ENCODE data around the gene L3MBTL1.
A peak's percentile ranks its signal among the peaks of the same experiment; 100 is the strongest.

L3MBTL1 gene

GRCh38 chr20:43570496-43570895, 63.0 kb downstream of the L3MBTL1 start:
- Mint-ChIP-seq H3K27me3 (ENCODE audit: low read depth, poor library complexity) (peaks cover 12% of the 10 kb centered on the region), H3K36me3 (ENCODE audit: low read depth) (no peaks in the 10 kb centered on the region), H3K9me3 (no peaks in the 10 kb centered on the region), H3K4me1 (no peaks in the 10 kb centered on the region), H3K4me3 (no peak overlapping the region), H3K27ac (no peak overlapping the region)
- DNase-seq = no peak
- TF ChIP-seq, protein P1, sequence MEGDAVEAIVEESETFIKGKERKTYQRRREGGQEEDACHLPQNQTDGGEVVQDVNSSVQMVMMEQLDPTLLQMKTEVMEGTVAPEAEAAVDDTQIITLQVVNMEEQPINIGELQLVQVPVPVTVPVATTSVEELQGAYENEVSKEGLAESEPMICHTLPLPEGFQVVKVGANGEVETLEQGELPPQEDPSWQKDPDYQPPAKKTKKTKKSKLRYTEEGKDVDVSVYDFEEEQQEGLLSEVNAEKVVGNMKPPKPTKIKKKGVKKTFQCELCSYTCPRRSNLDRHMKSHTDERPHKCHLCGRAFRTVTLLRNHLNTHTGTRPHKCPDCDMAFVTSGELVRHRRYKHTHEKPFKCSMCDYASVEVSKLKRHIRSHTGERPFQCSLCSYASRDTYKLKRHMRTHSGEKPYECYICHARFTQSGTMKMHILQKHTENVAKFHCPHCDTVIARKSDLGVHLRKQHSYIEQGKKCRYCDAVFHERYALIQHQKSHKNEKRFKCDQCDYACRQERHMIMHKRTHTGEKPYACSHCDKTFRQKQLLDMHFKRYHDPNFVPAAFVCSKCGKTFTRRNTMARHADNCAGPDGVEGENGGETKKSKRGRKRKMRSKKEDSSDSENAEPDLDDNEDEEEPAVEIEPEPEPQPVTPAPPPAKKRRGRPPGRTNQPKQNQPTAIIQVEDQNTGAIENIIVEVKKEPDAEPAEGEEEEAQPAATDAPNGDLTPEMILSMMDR (IDR thresholded peaks at IDR 0.05) = no peak

- peaks cover 12% of the 10 kb centered on the region for H3K27me3 Mint-ChIP-seq (ENCODE audit: low read depth, poor library complexity)
- H3K4me3 Mint-ChIP-seq = no peak overlapping the region
- no peaks in the 10 kb centered on the region for H3K36me3 Mint-ChIP-seq (ENCODE audit: low read depth)
- H3K27ac Mint-ChIP-seq = peak overlapping the region; percentile 24
- DNase-seq = no peak
- TF ChIP-seq, protein P1 (IDR thresholded peaks at IDR 0.05) = no peak
- H3K4me1 Mint-ChIP-seq = no peaks in the 10 kb centered on the region
- H3K9me3 Mint-ChIP-seq = no peaks in the 10 kb centered on the region
Measured at GRCh38 chr20:43571310-43571709, 63.8 kb downstream of the L3MBTL1 start.

DNA sequence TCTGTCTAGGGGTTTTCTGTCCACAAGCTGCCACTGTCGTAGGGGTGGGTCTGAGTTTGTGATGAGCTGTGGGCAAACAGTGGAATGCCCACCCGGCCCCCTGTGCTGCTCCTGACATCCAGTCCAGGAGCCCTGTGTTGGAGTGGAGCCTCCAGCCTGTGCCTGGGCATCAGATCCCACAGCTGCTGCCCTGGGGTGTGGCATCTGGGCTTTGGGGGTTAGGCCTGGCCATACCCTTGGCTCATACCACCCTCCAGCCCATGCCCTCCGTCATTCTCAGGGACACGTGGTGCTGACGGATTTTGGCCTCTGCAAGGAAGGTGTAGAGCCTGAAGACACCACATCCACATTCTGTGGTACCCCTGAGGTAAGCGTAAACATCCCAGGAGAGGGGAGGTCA, 64.3 kb downstream of the L3MBTL1 start:
- Mint-ChIP-seq H3K9me3 (no peaks in the 10 kb centered on the region), H3K27me3 (ENCODE audit: low read depth, poor library complexity) (peaks cover 12% of the 10 kb centered on the region), H3K36me3 (ENCODE audit: low read depth) (no peaks in the 10 kb centered on the region), H3K4me1 (no peaks in the 10 kb centered on the region), H3K4me3 (no peak overlapping the region), H3K27ac (no peak overlapping the region)
- TF ChIP-seq, protein P1 (IDR thresholded peaks at IDR 0.05) = no peak
- no peak for DNase-seq

- no peaks in the 10 kb centered on the region for H3K9me3 Mint-ChIP-seq
- H3K4me1 Mint-ChIP-seq = no peaks in the 10 kb centered on the region
- no peak for DNase-seq
- no peak overlapping the region for H3K27ac Mint-ChIP-seq
- no peaks in the 10 kb centered on the region for H3K36me3 Mint-ChIP-seq (ENCODE audit: low read depth)
- TF ChIP-seq, protein P1 (IDR thresholded peaks at IDR 0.05) = no peak
- H3K4me3 Mint-ChIP-seq = no peak overlapping the region
- H3K27me3 Mint-ChIP-seq (ENCODE audit: low read depth, poor library complexity) = peaks cover 6% of the 10 kb centered on the region
Measured at GRCh38 chr20:43572891-43573290, 65.4 kb downstream of the L3MBTL1 start.

GRCh38 chr20:43576108-43576507, 68.6 kb downstream of the L3MBTL1 start:
- Mint-ChIP-seq H3K4me3 (no peak overlapping the region), H3K27me3 (ENCODE audit: low read depth, poor library complexity) (peaks cover 2% of the 10 kb centered on the region), H3K9me3 (no peaks in the 10 kb centered on the region), H3K36me3 (ENCODE audit: low read depth) (no peaks in the 10 kb centered on the region), H3K4me1 (no peaks in the 10 kb centered on the region), H3K27ac (no peak overlapping the region)
- no peak for DNase-seq
- TF ChIP-seq, protein P1 (IDR thresholded peaks at IDR 0.05) = no peak

GRCh38 chr20:43579861-43580793, 72.6 kb downstream of the L3MBTL1 start:
- no peak overlapping the region for H3K27ac Mint-ChIP-seq
- no peaks in the 10 kb centered on the region for H3K9me3 Mint-ChIP-seq
- peaks cover 5% of the 10 kb centered on the region for H3K27me3 Mint-ChIP-seq (ENCODE audit: low read depth, poor library complexity)
- H3K4me1 Mint-ChIP-seq = peaks cover 9% of the 10 kb centered on the region
- no peak for DNase-seq
- TF ChIP-seq, protein P1 (IDR thresholded peaks at IDR 0.05) = no peak
- no peak overlapping the region for H3K4me3 Mint-ChIP-seq
- H3K36me3 Mint-ChIP-seq (ENCODE audit: low read depth) = no peaks in the 10 kb centered on the region

Measured in nephron progenitor cell (in vitro differentiated cells).